Neural cell (in vitro differentiated cells): Measurements from ENCODE around the gene MBTPS2. TPM values are rescaled to one million over a fixed set of nuclear protein-coding genes. Genes with fewer than 3 reads are reported as not detected.

ENCODE experiments used
- H2AFZ ChIP-seq: fragments of 200-600, 300-800 bp; sonication (generic), shearing (Covaris generic); 2 replicates; pipeline ENCODE4 v1.6.0; 2014; ENCODE audit warnings: low read depth, mild to moderate bottlenecking, antibody characterized with exemption, low read length, moderate library complexity
- H3F3A ChIP-seq: fragments of 200-600 bp; shearing (Covaris generic); 2 replicates; pipeline ENCODE4 v1.6.1; 2016; ENCODE audit warnings: mild to moderate bottlenecking, moderate library complexity, mixed read lengths, antibody characterized with exemption, low read length; ENCODE audit not compliant: insufficient read depth, poor library complexity, severe bottlenecking
- H3K27ac ChIP-seq: fragments of 200-600, 300-800 bp; sonication (generic), shearing (Covaris generic); 2 replicates; pipeline ENCODE4 v1.5.1; 2014; ENCODE audit warnings: mild to moderate bottlenecking, low read length, moderate library complexity
- H3K27me3 ChIP-seq: fragments of 300-800, 200-600 bp; sonication (generic), shearing (Covaris generic); 2 replicates; pipeline ENCODE4 v1.6.0; 2014; ENCODE audit warnings: mild to moderate bottlenecking, low read depth, low read length, moderate library complexity; ENCODE audit not compliant: insufficient read depth
- H3K36me3 ChIP-seq: fragments of 300-800, 200-600 bp; sonication (generic), shearing (Covaris generic); 2 replicates; pipeline ENCODE4 v1.5.1; 2014; ENCODE audit warnings: mild to moderate bottlenecking, antibody characterized with exemption, low read length, moderate library complexity; ENCODE audit not compliant: insufficient read depth
- H3K4me2 ChIP-seq: fragments of 300-800, 200-600 bp; sonication (generic), shearing (Covaris generic); 2 replicates; pipeline ENCODE4 v1.6.0; 2014; ENCODE audit warnings: mild to moderate bottlenecking, low read length
- H3K4me3 ChIP-seq: fragments of 300-800, 200-600 bp; sonication (generic), shearing (Covaris generic); 2 replicates; pipeline ENCODE4 v1.5.1; 2014; ENCODE audit warnings: mild to moderate bottlenecking, low read length, moderate library complexity
- H3K79me2 ChIP-seq: fragments of 200-600 bp; shearing (Covaris generic); replicated peaks from 2 replicates; pipeline ENCODE4 v1.6.0; 2014; ENCODE audit warnings: mild to moderate bottlenecking, low read length, moderate library complexity; ENCODE audit not compliant: insufficient read depth
- H3K9ac ChIP-seq: fragments of 300-800, 200-600 bp; sonication (generic), shearing (Covaris generic); 2 replicates; pipeline ENCODE4 v1.6.1; 2016; ENCODE audit warnings: mild to moderate bottlenecking, low read length, mixed read lengths
- H3K9me2 ChIP-seq: fragments of 200-600 bp; shearing (Covaris generic); 2 replicates; pipeline ENCODE4 v1.6.1; 2016; ENCODE audit warnings: mild to moderate bottlenecking, low read length, mixed read lengths; ENCODE audit not compliant: insufficient read depth
- H3K9me3 ChIP-seq: fragments of 200-600, 300-800 bp; sonication (generic), shearing (Covaris generic); 2 replicates; pipeline ENCODE4 v1.6.1; 2016; ENCODE audit warnings: mild to moderate bottlenecking, mixed run types, low read length, moderate library complexity, mixed read lengths
- H4K20me1 ChIP-seq: fragments of 200-600 bp; shearing (Covaris generic); 2 replicates; pipeline ENCODE4 v1.6.1; 2016; ENCODE audit warnings: mild to moderate bottlenecking, mixed run types; ENCODE audit not compliant: insufficient read depth
- EP300 ChIP-seq: fragments of 450-650 bp; conservative IDR thresholded peaks from 2 replicates; pipeline ENCODE4 v1.6.1; 2014; ENCODE audit warnings: antibody characterized with exemption, mild to moderate bottlenecking, moderate library complexity; ENCODE audit not compliant: poor library complexity, severe bottlenecking
- EZH2 ChIP-seq: fragments of 200-600, 300-800 bp; shearing (Covaris generic), sonication (generic); IDR thresholded peaks from 2 replicates; pipeline ENCODE4 v1.6.1; 2014; ENCODE audit warnings: antibody characterized with exemption, low read length, borderline replicate concordance, mild to moderate bottlenecking; ENCODE audit not compliant: insufficient read depth, poor library complexity, severe bottlenecking
- MXI1 ChIP-seq: fragments of 450-650 bp; conservative IDR thresholded peaks from 2 replicates; pipeline ENCODE4 v1.6.1; 2014; ENCODE audit warnings: antibody characterized with exemption, mild to moderate bottlenecking; ENCODE audit not compliant: poor library complexity, severe bottlenecking
- POLR2AphosphoS5 ChIP-seq: IDR thresholded peaks from 2 replicates; pipeline ENCODE4 v1.6.1; 2012
- RAD21 ChIP-seq: fragments of 450-650 bp; conservative IDR thresholded peaks from 2 replicates; pipeline ENCODE4 v1.6.1; 2014; ENCODE audit warnings: antibody characterized with exemption, mild to moderate bottlenecking, moderate library complexity
- SMC3 ChIP-seq: fragments of 450-650 bp; conservative IDR thresholded peaks from 2 replicates; pipeline ENCODE4 v1.6.1; 2014; ENCODE audit warnings: antibody characterized with exemption, mild to moderate bottlenecking, moderate library complexity; ENCODE audit not compliant: poor library complexity
- TAF1 ChIP-seq: IDR thresholded peaks from 2 replicates; pipeline ENCODE4 v1.6.1; 2012; ENCODE audit warnings: low read depth
- polyA plus RNA-seq: library from polyadenylated mRNA; depleted of rRNA; stranded (reverse); fragments of >200 nt; gene quantifications from 2 replicates; pipeline ENCODE4 v1.2.3, GENCODE V29; 2014
- TF ChIP-seq, protein P1 (sequence below): fragments of 450-650 bp; IDR thresholded peaks from 2 replicates; pipeline ENCODE4 v1.5.1; 2014; ENCODE audit warnings: antibody characterized with exemption, mild to moderate bottlenecking, moderate library complexity; ENCODE audit not compliant: poor library complexity, severe bottlenecking
- TF ChIP-seq, protein P2 (sequence below): IDR thresholded peaks from 2 replicates; pipeline ENCODE4 v1.6.1; 2012; ENCODE audit warnings: borderline replicate concordance

MBTPS2 gene
- polyA plus RNA-seq, 1 donor from 2014 or later, result 11.1 TPM

DNA sequence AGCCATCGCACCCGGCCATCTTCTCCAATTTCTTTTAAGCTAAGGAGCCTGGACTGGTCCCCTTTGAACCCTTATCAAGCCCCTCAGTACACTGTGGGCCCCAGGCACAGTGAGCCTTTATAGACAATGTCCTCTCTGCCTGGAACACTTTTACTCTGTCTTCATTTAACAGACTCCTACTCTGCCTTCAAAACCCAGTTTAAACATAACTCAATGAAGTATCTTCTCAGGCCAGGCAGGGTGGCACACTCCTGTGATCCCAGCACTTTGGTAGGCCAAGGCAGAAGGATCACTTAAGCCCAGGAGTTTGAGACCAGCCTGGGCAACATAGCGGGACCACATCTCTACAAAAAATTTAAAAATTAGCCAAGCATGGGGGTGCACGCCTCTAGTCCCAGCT, 73.6 kb downstream of the MBTPS2 start:
- no peak overlapping the region for H3K4me3 ChIP-seq
- no peak overlapping the region for H2AFZ ChIP-seq
- H3K79me2 ChIP-seq, result no peaks in the 10 kb centered on the region
- TF ChIP-seq TAF1, result no peak
- TF ChIP-seq RAD21, result no peak
- TF ChIP-seq EP300, result no peak
- no peak for TF ChIP-seq MXI1
- TF ChIP-seq POLR2AphosphoS5, result no peak
- TF ChIP-seq EZH2, result no peak
- TF ChIP-seq, protein P1, sequence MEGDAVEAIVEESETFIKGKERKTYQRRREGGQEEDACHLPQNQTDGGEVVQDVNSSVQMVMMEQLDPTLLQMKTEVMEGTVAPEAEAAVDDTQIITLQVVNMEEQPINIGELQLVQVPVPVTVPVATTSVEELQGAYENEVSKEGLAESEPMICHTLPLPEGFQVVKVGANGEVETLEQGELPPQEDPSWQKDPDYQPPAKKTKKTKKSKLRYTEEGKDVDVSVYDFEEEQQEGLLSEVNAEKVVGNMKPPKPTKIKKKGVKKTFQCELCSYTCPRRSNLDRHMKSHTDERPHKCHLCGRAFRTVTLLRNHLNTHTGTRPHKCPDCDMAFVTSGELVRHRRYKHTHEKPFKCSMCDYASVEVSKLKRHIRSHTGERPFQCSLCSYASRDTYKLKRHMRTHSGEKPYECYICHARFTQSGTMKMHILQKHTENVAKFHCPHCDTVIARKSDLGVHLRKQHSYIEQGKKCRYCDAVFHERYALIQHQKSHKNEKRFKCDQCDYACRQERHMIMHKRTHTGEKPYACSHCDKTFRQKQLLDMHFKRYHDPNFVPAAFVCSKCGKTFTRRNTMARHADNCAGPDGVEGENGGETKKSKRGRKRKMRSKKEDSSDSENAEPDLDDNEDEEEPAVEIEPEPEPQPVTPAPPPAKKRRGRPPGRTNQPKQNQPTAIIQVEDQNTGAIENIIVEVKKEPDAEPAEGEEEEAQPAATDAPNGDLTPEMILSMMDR, result no peak
- TF ChIP-seq, protein P2, sequence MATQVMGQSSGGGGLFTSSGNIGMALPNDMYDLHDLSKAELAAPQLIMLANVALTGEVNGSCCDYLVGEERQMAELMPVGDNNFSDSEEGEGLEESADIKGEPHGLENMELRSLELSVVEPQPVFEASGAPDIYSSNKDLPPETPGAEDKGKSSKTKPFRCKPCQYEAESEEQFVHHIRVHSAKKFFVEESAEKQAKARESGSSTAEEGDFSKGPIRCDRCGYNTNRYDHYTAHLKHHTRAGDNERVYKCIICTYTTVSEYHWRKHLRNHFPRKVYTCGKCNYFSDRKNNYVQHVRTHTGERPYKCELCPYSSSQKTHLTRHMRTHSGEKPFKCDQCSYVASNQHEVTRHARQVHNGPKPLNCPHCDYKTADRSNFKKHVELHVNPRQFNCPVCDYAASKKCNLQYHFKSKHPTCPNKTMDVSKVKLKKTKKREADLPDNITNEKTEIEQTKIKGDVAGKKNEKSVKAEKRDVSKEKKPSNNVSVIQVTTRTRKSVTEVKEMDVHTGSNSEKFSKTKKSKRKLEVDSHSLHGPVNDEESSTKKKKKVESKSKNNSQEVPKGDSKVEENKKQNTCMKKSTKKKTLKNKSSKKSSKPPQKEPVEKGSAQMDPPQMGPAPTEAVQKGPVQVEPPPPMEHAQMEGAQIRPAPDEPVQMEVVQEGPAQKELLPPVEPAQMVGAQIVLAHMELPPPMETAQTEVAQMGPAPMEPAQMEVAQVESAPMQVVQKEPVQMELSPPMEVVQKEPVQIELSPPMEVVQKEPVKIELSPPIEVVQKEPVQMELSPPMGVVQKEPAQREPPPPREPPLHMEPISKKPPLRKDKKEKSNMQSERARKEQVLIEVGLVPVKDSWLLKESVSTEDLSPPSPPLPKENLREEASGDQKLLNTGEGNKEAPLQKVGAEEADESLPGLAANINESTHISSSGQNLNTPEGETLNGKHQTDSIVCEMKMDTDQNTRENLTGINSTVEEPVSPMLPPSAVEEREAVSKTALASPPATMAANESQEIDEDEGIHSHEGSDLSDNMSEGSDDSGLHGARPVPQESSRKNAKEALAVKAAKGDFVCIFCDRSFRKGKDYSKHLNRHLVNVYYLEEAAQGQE, result no peak
- no peak for TF ChIP-seq SMC3
- no peak overlapping the region for H3K4me2 ChIP-seq
- no peaks in the 10 kb centered on the region for H3F3A ChIP-seq
- no peaks in the 10 kb centered on the region for H4K20me1 ChIP-seq
- H3K9me3 ChIP-seq, result no peaks in the 10 kb centered on the region
- no peaks in the 10 kb centered on the region for H3K9me2 ChIP-seq
- H3K9ac ChIP-seq, result no peak overlapping the region
- no peak overlapping the region for H3K27ac ChIP-seq
- no peaks in the 10 kb centered on the region for H3K36me3 ChIP-seq
- H3K27me3 ChIP-seq, result no peaks in the 10 kb centered on the region

DNA sequence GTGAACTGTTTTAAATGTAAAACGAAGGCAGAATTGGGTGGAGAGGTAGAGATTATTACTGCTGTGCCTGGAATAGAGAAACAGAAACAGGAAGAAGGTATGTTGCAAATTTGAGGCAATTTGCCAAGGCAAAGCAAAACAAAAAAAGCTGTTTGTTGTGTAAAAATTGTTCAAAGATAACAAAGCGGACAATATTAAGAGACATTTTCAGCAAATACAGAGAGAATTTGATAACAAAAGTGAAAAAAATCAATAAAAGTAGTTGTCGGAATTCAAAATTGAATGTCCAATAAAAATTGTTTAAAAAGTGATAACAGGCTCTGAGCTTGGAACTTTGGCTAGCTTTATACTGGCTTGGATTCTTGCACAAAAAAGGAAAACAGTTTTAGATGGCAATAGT, 86.7 kb downstream of the MBTPS2 start:
- Histone ChIP-seq H3K79me2 (no peaks in the 10 kb centered on the region), H3K27ac (no peak overlapping the region), H3K9me2 (no peaks in the 10 kb centered on the region), H3K36me3 (no peaks in the 10 kb centered on the region), H3K9ac (no peak overlapping the region), H3K4me2 (no peak overlapping the region), H2AFZ (no peak overlapping the region), H3K4me3 (no peak overlapping the region), H3K9me3 (no peaks in the 10 kb centered on the region), H3F3A (no peaks in the 10 kb centered on the region), H3K27me3 (no peaks in the 10 kb centered on the region), H4K20me1 (no peaks in the 10 kb centered on the region)
- TF ChIP-seq, protein P1, result no peak
- TF ChIP-seq, protein P2, result no peak
- TF ChIP-seq RAD21, result no peak
- TF ChIP-seq SMC3, result no peak
- TF ChIP-seq EZH2, result no peak
- no peak for TF ChIP-seq POLR2AphosphoS5
- no peak for TF ChIP-seq MXI1
- TF ChIP-seq EP300, result no peak
- TF ChIP-seq TAF1, result no peak
